ENCODE measurements around the gene RASAL2. TPM values are rescaled to one million over a fixed set of nuclear protein-coding genes. Genes with fewer than 3 reads are reported as not detected.

The RASAL2 gene
- total RNA-seq, 3 donors from 2014 or later (not counting 1 experiment from before 2014, with no cell fraction given): 0.16 to 0.23 TPM; not detected in 1

DNA sequence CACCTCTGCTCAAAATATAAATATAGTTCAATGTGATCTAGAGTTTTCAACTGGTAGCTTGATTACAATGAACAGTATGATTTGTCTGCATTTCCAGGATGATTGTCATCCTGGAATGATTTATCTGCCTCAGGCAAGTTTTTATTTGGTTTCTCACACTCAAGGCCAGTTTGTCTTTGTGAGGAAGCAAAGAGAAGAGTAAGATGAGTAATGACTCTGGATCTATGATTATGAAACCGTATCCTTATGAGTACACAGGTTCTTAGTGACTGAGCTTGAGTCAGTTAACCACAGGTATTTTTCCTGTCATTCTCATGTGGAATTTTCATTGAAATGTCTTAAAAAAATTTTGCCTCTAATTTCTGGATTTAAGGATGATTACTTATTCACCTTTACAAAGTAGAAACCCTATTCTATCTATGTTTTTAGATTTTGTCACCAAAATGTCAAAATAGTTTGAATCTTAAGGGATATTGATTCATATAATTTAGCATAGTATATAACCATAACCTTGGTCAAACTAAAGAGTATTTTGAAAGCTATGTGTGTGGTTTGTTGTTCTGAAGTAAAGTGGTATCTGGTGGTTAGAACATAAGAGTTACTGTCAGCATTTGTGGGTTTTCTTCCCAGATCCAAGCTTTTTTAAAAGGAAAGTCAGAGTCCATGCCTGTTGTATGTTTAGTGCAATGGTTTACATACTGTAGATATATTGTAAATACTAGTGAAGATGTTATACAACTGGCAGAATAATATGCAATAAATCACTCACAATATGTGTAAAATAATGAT lies 145.0 kb downstream of the RASAL2 start:
- no peaks in the 10 kb centered on the region for H3K36me3 ChIP-seq (ENCODE audit: control insufficient read depth, insufficient read depth, low read length)
- H3K27ac ChIP-seq (ENCODE audit: low read length): no peak overlapping the region
- WGBS (ENCODE audit: insufficient coverage): 79% methylated on average over 1 of the region's 1 CpG
- Mint-ChIP-seq H3K27me3 (ENCODE audit: low read depth in 2 of 2) (no peaks in the 10 kb centered on the region), H3K4me3 (no peak overlapping the region), H3K27ac (no peak overlapping the region), H3K36me3 (no peaks in the 10 kb centered on the region), H3K4me1 (no peaks in the 10 kb centered on the region), H3K9me3 (peaks cover 4 to 9% of the 10 kb centered on the region in 2 donors)
- DNase-seq (no peak), ATAC-seq (no peak)
- no peaks in the 10 kb centered on the region for H3K4me1 ChIP-seq (ENCODE audit: control insufficient read depth, insufficient read depth, low read length)
- intact Hi-C loops (cut with micrococcal nuclease): no loop called here
- H3K9me3 ChIP-seq (ENCODE audit: control insufficient read depth, insufficient read depth, low read length): no peaks in the 10 kb centered on the region
- no peak for TF ChIP-seq CTCF (IDR thresholded peaks at IDR 0.05)
- no peaks in the 10 kb centered on the region for H3K27me3 ChIP-seq (ENCODE audit: control insufficient read depth, insufficient read depth, low read length)
- H3K4me3 ChIP-seq (ENCODE audit: low read length): no peak overlapping the region

GRCh38 chr1:178241057-178241456 lies 147.2 kb downstream of the RASAL2 start:
- Mint-ChIP-seq H3K27ac (no peak overlapping the region), H3K4me1 (no peaks in the 10 kb centered on the region), H3K9me3 (peaks cover 4 to 8% of the 10 kb centered on the region in 2 donors), H3K4me3 (no peak overlapping the region), H3K36me3 (no peaks in the 10 kb centered on the region), H3K27me3 (ENCODE audit: low read depth in 2 of 2) (no peaks in the 10 kb centered on the region)
- no peak for TF ChIP-seq CTCF (IDR thresholded peaks at IDR 0.05)
- Histone ChIP-seq H3K27ac (ENCODE audit: low read length) (no peak overlapping the region), H3K4me1 (ENCODE audit: control insufficient read depth, insufficient read depth, low read length) (no peaks in the 10 kb centered on the region), H3K4me3 (ENCODE audit: low read length) (no peak overlapping the region), H3K27me3 (ENCODE audit: control insufficient read depth, insufficient read depth, low read length) (no peaks in the 10 kb centered on the region), H3K36me3 (ENCODE audit: control insufficient read depth, insufficient read depth, low read length) (no peaks in the 10 kb centered on the region), H3K9me3 (ENCODE audit: control insufficient read depth, insufficient read depth, low read length) (no peaks in the 10 kb centered on the region)
- ATAC-seq (no peak), DNase-seq (no peak)
- intact Hi-C loops (cut with micrococcal nuclease): no loop called here
- no CpG with 5 or more reads among the region's 1 CpG for WGBS (ENCODE audit: insufficient coverage)

DNA sequence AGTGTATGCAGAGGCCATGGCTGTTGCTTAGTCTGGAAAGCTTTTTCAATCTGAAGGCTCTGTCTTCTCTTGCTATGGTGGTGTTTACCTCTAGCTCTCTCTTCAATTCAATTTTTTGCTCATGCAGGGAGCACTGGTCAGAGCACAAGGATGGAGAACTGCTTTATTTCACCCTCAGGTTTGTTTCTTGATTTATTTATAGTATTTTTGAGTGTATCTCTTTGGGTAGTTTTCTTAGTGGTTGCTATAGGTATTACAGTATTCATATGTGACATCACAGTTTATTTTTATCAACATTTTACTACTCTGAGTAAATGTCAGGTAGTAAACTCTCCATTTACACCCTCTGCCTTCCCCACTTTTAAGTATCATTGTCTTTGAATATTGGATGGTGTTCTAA lies 147.9 kb downstream of the RASAL2 start:
- Mint-ChIP-seq H3K27ac (no peak overlapping the region), H3K4me3 (no peak overlapping the region), H3K4me1 (no peaks in the 10 kb centered on the region), H3K27me3 (ENCODE audit: low read depth in 2 of 2) (no peaks in the 10 kb centered on the region), H3K9me3 (peaks cover 4 to 11% of the 10 kb centered on the region in 2 donors), H3K36me3 (peaks cover under 1% of the 10 kb centered on the region)
- Histone ChIP-seq H3K27me3 (ENCODE audit: control insufficient read depth, insufficient read depth, low read length) (no peaks in the 10 kb centered on the region), H3K4me1 (ENCODE audit: control insufficient read depth, insufficient read depth, low read length) (no peaks in the 10 kb centered on the region), H3K27ac (ENCODE audit: low read length) (no peak overlapping the region), H3K4me3 (ENCODE audit: low read length) (no peak overlapping the region), H3K36me3 (ENCODE audit: control insufficient read depth, insufficient read depth, low read length) (no peaks in the 10 kb centered on the region), H3K9me3 (ENCODE audit: control insufficient read depth, insufficient read depth, low read length) (no peaks in the 10 kb centered on the region)
- DNase-seq: no peak
- TF ChIP-seq CTCF (IDR thresholded peaks at IDR 0.05): no peak
- intact Hi-C loops (cut with micrococcal nuclease): no loop called here
- no peak for ATAC-seq

GRCh38 chr1:178243119-178243518 lies 149.2 kb downstream of the RASAL2 start:
- H3K4me1 Mint-ChIP-seq: no peaks in the 10 kb centered on the region
- intact Hi-C loops (cut with micrococcal nuclease): no loop called here
- DNase-seq: no peak
- H3K27ac ChIP-seq (ENCODE audit: low read length): no peak overlapping the region
- H3K27me3 Mint-ChIP-seq (ENCODE audit: low read depth in 2 of 2): no peaks in the 10 kb centered on the region
- no peaks in the 10 kb centered on the region for H3K9me3 ChIP-seq (ENCODE audit: control insufficient read depth, insufficient read depth, low read length)
- H3K36me3 Mint-ChIP-seq: peaks cover 9% of the 10 kb centered on the region
- H3K4me1 ChIP-seq (ENCODE audit: control insufficient read depth, insufficient read depth, low read length): no peaks in the 10 kb centered on the region
- 95% methylated on average over 1 of the region's 1 CpG for WGBS (ENCODE audit: insufficient coverage)
- H3K4me3 ChIP-seq (ENCODE audit: low read length): no peak overlapping the region
- no peak overlapping the region for H3K27ac Mint-ChIP-seq
- no peaks in the 10 kb centered on the region for H3K36me3 ChIP-seq (ENCODE audit: control insufficient read depth, insufficient read depth, low read length)
- peaks cover 4 to 11% of the 10 kb centered on the region in 2 donors for H3K9me3 Mint-ChIP-seq
- no peaks in the 10 kb centered on the region for H3K27me3 ChIP-seq (ENCODE audit: control insufficient read depth, insufficient read depth, low read length)
- no peak for ATAC-seq
- H3K4me3 Mint-ChIP-seq: no peak overlapping the region
- no peak for TF ChIP-seq CTCF (IDR thresholded peaks at IDR 0.05)

Data from natural killer cell (primary cell).